Measurements from ENCODE around the gene PRRC2B. TPM values are rescaled to one million over a fixed set of nuclear protein-coding genes. Genes with fewer than 3 reads are reported as not detected.
"Not testable (repeated sequence)": the region's sequence is repeated elsewhere in the genome, so short reads cannot be mapped to it uniquely, and the experiment has no call there.

PRRC2B gene
- total RNA-seq, 1 donor from 2014 or later: 112 TPM

GRCh38 chr9:131513177-131513576, 119.3 kb downstream of the PRRC2B start:
- DNase-seq (ENCODE audit: low read depth): no peak
- TF ChIP-seq, protein P1, sequence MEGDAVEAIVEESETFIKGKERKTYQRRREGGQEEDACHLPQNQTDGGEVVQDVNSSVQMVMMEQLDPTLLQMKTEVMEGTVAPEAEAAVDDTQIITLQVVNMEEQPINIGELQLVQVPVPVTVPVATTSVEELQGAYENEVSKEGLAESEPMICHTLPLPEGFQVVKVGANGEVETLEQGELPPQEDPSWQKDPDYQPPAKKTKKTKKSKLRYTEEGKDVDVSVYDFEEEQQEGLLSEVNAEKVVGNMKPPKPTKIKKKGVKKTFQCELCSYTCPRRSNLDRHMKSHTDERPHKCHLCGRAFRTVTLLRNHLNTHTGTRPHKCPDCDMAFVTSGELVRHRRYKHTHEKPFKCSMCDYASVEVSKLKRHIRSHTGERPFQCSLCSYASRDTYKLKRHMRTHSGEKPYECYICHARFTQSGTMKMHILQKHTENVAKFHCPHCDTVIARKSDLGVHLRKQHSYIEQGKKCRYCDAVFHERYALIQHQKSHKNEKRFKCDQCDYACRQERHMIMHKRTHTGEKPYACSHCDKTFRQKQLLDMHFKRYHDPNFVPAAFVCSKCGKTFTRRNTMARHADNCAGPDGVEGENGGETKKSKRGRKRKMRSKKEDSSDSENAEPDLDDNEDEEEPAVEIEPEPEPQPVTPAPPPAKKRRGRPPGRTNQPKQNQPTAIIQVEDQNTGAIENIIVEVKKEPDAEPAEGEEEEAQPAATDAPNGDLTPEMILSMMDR (conservative IDR thresholded peaks at IDR 0.05; ENCODE audit: low read depth, low read length): no peak
- no peak overlapping the region for H3K4me3 ChIP-seq (ENCODE audit: low read depth, low read length)

- DNase-seq (ENCODE audit: low read depth); H3K4me3 ChIP-seq (ENCODE audit: low read depth, low read length): not testable (repeated sequence)
Observed at GRCh38 chr9:131515559-131516031, 121.7 kb downstream of the PRRC2B start.

GRCh38 chr9:131516100-131516499, 122.2 kb downstream of the PRRC2B start:
- TF ChIP-seq, protein P1 (conservative IDR thresholded peaks at IDR 0.05; ENCODE audit: low read depth, low read length): no peak
- no peak for DNase-seq (ENCODE audit: low read depth)
- H3K4me3 ChIP-seq (ENCODE audit: low read depth, low read length): no peak overlapping the region

- no peak overlapping the region for H3K4me3 ChIP-seq (ENCODE audit: low read depth, low read length)
- no peak for DNase-seq (ENCODE audit: low read depth)
- TF ChIP-seq, protein P1 (conservative IDR thresholded peaks at IDR 0.05; ENCODE audit: low read depth, low read length): no peak
Observed at GRCh38 chr9:131516930-131517329, 123.0 kb downstream of the PRRC2B start.

DNA sequence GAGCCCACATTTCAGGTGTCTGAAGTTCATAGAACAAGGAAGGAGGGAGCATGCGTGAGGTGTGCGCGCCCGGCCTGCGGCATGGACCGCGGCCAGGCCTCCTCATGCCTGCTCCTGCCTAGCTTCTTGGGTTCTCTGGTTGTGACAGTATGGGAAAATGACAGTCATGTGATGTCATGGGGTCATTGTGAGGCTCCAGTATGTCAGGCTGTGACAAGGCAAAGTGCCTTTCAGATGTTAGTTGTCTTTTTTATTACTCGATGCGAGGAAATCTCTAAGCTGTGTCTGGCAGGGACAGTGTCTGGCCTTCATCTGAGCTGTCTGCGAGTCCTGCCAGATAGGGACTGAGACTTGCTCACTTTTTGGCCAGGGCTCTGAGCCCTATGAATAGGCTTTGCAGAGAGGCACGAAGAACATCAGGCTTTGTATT, 123.9 kb downstream of the PRRC2B start:
- TF ChIP-seq, protein P1 (conservative IDR thresholded peaks at IDR 0.05; ENCODE audit: low read depth, low read length): no peak
- H3K4me3 ChIP-seq (ENCODE audit: low read depth, low read length): no peak overlapping the region
- DNase-seq (ENCODE audit: low read depth): no peak

GRCh38 chr9:131518553-131518952, 124.7 kb downstream of the PRRC2B start:
- DNase-seq (ENCODE audit: low read depth): no peak
- no peak overlapping the region for H3K4me3 ChIP-seq (ENCODE audit: low read depth, low read length)
- TF ChIP-seq, protein P1 (conservative IDR thresholded peaks at IDR 0.05; ENCODE audit: low read depth, low read length): no peak

- no peak for DNase-seq (ENCODE audit: low read depth)
- TF ChIP-seq, protein P1 (conservative IDR thresholded peaks at IDR 0.05; ENCODE audit: low read depth, low read length): no peak
- H3K4me3 ChIP-seq (ENCODE audit: low read depth, low read length): no peak overlapping the region
Observed at GRCh38 chr9:131520503-131520902, 126.6 kb downstream of the PRRC2B start.

Data from epithelial cell of proximal tubule (primary cell).